D721Med (cell line): Measurements from ENCODE around the gene B9D2.

Source experiments
- DNase-seq: peaks from one replicate; pipeline ENCODE4 v3.0.0; 2011; ENCODE audit warnings: low spot score; ENCODE audit not compliant: insufficient read length
- FAIRE-seq: peaks from 2 replicates; lab custom pipeline; 2011; peaks lifted over from hg19 to GRCh38; lab: Jason Lieb, UNC
- CTCF ChIP-seq: IDR thresholded peaks from 2 replicates; pipeline ENCODE4 v1.5.1; 2012; ENCODE audit warnings: mild to moderate bottlenecking, control low read depth; ENCODE audit not compliant: insufficient read depth; ENCODE audit errors: missing control alignments

The B9D2 gene

DNA sequence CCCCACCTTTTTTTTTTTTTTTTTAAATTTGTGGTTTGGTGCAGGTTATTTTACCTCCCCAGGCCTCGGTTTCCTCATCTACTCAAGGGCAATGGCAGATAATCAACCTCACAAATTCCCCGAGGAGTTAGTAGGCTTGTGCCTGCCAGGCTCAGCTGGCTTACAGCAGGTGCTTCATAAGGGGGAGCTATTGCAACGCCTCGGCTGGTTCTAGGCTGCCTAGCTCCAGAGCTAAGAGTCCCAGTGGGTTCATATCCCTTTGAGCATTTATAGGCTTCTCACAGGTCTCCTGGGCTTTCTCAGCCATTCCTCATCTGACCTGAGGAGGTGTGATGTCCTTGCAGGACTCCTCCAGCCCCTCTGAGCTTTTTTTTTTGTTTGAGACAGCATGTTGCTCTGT is 44.3 kb upstream of the B9D2 start:
- FAIRE-seq (no peak), DNase-seq (no peak)
- TF ChIP-seq CTCF: peak; percentile 2

DNA sequence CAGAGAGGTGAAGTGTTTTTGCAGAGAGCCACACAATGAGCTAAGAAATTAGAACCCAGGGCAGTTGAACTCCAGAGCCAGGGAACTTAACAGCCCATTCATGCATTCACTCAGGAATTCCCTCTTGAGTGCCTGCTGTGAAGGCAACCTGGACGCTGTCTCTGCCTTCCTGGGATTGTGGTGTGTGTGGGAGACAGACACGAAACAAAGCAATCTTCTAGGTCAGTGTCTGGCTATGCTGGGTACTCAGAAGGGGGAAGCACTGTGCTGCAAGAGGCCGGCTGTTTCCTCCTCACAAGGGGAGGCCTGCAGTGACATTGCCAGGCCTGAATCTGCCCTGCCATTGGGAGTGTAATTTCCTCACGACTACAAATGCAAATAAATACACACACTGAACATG is 43.3 kb upstream of the B9D2 start:
- no peak for FAIRE-seq
- DNase-seq: no peak
- no peak for TF ChIP-seq CTCF

GRCh38 chr19:41405776-41406175 is 41.8 kb upstream of the B9D2 start:
- FAIRE-seq (no peak), DNase-seq (no peak)
- no peak for TF ChIP-seq CTCF

DNA sequence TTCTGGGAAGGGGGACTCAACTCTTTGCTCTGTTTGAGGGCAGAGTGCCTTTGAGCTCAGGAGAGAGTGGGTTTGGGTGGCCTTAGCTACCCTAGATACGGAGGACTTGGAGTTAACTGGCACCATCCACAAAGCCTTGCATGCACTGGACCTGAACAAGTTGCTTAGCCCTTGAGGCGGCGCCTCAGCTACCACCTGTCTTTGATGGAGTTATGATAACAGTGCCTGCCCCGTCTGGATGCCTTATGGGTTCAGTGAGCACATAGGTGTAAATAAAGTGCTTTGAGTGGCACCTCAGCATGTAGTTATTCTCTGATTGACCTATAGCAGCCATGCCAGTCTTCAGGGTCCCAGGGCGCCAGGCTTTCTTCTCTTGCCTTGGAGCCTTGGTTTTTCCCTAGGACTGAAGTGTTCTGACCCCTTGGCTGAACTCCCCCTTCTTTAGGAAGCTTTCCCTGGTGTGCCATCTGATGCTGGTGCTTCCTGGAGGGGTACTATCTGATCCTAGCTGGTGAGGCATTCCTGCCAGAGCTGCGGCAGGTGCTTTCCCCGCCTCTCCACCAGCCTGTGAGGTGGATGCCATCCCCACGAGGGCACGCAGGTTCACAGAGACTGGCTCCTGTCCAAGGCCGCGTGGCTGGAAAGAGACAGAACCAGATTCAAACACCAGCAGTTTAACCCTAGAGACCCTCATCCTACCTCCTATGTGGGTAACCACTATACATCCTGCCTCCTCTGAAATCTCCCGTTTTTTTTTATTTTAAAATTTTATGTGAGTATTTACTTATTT is 39.4 kb upstream of the B9D2 start:
- no peak for FAIRE-seq

DNA sequence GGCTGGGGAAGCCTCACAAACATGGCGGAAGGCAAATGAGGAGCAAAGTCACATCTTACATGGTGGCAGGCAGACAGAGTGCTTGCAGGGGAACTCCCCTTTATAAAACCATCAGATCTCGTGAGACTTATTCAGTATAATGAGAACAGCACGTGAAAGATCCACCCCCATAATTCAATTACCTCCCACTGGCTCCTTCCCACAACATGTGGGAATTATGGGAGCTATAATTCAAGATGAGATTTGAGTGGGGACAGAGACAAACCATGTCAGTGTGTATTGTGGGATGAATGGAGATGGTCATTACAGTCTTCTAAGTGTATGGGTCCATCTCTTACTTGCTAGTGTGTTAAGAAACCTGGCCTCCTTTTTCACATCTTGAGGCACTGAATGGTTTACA is 38.1 kb upstream of the B9D2 start:
- TF ChIP-seq CTCF: no peak
- DNase-seq: no peak
- FAIRE-seq: no peak

More for the DNA sequence above, 39.4 kb upstream of the B9D2 start:
- no peak for DNase-seq
- TF ChIP-seq CTCF: no peak

- FAIRE-seq: no peak
- no peak for TF ChIP-seq CTCF
- no peak for DNase-seq
These were observed 37.5 kb upstream of the B9D2 start for GRCh38 chr19:41401483-41401882.

DNA sequence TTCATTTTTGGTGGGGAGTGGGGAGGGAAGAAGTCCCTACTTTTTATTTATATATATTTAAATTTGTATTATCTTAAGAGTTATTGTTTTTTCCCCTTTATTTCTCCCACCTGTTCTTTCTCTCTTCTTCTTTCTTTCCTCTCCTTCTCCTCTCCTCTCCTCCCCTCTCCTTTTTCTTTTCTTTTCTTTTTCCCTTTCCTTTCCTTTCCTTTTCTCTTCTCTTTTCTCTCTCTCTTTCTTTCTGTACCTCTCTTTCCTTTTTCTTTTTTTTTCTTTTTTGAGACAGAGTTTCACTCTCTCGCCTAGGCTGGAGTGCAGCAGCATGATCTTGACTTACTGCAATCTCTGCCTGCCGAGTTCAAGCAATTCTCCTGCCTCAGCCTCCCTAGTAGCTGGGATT is 35.6 kb upstream of the B9D2 start:
- FAIRE-seq (no peak), DNase-seq (no peak)
- TF ChIP-seq CTCF: no peak
